Astrocyte of the cerebellum (primary cell): ENCODE measurements around the gene PADI4.

Source experiments
- DNase-seq: peaks from one replicate; pipeline ENCODE4 v3.0.0-alpha.2; 2011; ENCODE audit warnings: low read depth
- H3K4me3 ChIP-seq: 2 replicates; pipeline ENCODE4 v1.5.1; 2011; ENCODE audit warnings: mild to moderate bottlenecking, low read depth, low read length, moderate library complexity
- in situ Hi-C: cut with HindIII; loops from 2 replicates; pipeline ENCODE4 v1.10.0; 2017; ENCODE audit warnings: low sequenced_read_pairs
- TF ChIP-seq, protein P1 (sequence below): IDR thresholded peaks from 2 replicates; pipeline ENCODE4 v1.5.1; 2012; ENCODE audit warnings: low read length, low read depth, moderate library complexity, mild to moderate bottlenecking; ENCODE audit errors: missing control alignments

PADI4 gene

DNA sequence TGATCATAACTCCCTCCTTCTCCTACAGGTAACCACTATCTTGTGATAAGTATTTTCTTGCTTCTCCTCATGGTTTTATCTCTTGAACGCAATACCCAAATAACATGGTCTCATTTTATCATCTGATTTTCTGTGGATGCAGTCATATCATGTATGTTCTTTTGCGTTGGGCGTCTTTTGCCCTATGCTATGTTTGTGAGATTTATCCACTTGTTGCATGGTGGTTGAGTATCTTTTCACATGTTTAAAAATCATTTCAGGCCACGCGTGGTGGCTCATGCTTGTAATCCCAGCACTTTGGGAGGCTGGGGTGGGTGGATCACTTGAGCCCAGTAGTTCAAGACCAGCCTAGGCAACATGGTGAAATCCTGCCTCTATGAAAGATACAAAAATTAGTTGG lies 43.5 kb upstream of the PADI4 start:
- TF ChIP-seq, protein P1, sequence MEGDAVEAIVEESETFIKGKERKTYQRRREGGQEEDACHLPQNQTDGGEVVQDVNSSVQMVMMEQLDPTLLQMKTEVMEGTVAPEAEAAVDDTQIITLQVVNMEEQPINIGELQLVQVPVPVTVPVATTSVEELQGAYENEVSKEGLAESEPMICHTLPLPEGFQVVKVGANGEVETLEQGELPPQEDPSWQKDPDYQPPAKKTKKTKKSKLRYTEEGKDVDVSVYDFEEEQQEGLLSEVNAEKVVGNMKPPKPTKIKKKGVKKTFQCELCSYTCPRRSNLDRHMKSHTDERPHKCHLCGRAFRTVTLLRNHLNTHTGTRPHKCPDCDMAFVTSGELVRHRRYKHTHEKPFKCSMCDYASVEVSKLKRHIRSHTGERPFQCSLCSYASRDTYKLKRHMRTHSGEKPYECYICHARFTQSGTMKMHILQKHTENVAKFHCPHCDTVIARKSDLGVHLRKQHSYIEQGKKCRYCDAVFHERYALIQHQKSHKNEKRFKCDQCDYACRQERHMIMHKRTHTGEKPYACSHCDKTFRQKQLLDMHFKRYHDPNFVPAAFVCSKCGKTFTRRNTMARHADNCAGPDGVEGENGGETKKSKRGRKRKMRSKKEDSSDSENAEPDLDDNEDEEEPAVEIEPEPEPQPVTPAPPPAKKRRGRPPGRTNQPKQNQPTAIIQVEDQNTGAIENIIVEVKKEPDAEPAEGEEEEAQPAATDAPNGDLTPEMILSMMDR = no peak
- H3K4me3 ChIP-seq = no peak overlapping the region
- no peak for DNase-seq
- in situ Hi-C loops = no loop called here

DNA sequence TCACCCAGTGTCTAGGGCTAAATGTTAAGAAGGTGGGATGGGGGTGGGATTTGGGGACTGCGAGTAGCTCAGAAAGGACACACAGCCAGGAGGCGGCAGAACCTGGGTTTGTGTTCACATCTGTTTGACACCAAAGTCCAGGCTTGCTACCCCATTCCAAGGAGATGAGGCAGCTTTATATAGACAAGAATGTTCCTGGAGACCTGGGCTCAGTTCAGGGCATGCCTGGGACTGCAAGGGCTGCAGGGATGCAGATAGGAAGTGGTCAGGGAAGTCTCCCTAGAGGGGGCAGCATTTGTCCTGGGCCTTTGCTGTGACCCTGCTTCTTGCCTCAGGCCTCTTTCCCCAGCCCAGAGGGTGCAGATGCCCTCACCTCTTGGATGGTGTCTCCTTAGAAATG lies 42.8 kb upstream of the PADI4 start:
- TF ChIP-seq, protein P1 = no peak
- no peak for DNase-seq
- in situ Hi-C loops = no loop called here
- no peak overlapping the region for H3K4me3 ChIP-seq

DNA sequence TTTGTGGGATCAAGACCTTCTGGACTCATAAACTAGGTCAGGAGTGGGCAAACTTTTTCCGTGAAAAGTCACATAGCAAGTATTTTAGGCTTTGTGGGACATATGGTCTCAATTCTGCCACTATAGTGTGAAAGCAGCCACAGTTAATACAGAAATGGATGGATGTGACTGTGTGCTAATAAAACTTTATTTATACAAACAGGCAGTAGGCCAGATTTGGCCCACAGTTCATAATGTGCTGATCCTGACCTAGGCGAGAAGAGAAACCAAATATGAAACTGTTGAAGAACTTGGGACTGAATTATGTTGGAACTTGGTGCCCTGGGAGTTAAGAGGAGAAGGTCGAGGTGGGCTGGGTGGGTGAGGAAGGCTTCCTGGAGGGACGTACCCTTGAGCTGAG lies 42.0 kb upstream of the PADI4 start:
- H3K4me3 ChIP-seq = no peak overlapping the region
- in situ Hi-C loops = no loop called here
- TF ChIP-seq, protein P1 = no peak
- DNase-seq = no peak

DNA sequence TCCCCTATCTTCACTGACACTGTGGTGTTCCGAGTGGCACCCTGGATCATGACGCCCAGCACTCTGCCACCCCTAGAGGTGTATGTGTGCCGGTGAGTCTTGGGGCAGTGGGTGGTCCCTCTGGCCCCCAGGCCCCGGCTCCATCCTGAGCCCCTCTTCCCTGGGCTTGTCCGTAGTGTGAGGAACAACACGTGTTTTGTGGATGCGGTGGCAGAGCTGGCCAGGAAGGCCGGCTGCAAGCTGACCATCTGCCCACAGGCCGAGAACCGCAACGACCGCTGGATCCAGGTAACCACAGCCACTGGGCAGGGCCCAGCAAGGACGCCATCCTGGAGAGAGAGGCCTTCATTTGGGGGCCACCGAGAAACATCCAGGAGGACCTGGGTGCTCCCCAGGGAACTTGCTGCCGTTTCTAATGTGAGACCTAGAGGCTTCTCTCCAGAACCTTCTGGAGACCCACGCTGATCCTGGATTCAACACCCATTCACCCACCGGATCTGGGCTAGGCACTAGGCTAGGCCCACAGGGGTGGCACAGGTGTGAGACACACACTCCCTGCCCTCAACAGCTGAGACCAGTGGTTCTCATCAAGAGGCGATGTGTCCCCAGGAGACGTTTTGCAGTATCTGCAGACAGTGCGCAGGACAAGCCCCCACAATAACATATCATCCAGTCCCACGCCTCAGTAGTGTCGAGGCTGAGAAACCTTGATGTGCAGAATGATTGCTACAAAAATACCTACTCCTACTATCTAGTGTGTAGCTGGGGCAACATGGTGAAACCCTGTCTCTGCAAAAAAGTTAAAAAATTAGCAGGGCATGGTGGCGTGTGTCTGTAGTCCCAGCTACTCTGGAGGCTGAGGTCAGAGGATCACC lies 36.9 kb upstream of the PADI4 start:
- H3K4me3 ChIP-seq = no peak overlapping the region
- no peak for DNase-seq
- in situ Hi-C loops = no loop called here
- TF ChIP-seq, protein P1 = no peak

DNA sequence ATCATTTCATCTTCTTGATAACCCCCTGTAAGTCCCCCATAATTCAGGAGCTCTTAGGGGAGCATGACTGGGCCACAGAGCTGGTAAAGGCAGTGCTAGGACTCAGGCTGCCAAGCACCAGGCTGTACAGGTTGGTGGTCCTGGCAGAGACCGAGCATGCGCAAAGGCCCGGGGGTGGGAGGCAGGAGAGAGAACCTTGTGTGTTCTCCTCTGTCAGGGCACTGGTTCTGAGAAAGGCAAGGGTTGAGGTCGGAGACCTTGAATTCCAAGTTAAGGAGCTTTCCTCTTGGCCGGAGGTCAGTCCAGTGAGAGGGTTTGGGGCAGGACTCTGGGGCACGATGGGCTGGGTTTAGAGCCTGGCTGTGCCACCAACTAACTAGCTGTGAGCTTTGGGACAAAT lies 35.9 kb upstream of the PADI4 start:
- TF ChIP-seq, protein P1 = no peak
- in situ Hi-C loops = no loop called here
- H3K4me3 ChIP-seq = no peak overlapping the region
- DNase-seq = no peak

DNA sequence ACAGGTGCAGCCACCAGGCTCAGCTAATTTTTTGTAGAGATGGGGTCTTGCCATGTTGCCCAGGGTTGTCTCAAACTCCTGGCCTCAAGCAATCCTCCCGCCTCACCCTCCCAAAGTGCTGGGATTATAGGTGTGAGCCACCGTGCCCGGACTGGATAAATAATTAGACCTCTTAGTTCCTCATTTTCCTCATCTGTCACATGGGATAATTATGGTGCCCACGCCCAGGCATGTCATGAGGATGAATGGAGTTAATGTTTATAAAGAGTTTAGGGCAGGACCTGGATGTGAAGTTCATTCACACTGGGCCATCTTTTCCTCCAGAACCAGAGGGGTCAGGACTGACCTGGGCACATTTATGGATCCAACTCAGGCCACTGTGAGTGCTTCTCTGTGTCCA lies 35.4 kb upstream of the PADI4 start:
- no peak overlapping the region for H3K4me3 ChIP-seq
- TF ChIP-seq, protein P1 = no peak
- no peak for DNase-seq
- in situ Hi-C loops = no loop called here
